ENCODE measurements around the gene IL17B. TPM values are rescaled to one million over a fixed set of nuclear protein-coding genes. Genes with fewer than 3 reads are reported as not detected.

Gene IL17B
- total RNA-seq, 1 experiment from 2014 or later: not detected

DNA sequence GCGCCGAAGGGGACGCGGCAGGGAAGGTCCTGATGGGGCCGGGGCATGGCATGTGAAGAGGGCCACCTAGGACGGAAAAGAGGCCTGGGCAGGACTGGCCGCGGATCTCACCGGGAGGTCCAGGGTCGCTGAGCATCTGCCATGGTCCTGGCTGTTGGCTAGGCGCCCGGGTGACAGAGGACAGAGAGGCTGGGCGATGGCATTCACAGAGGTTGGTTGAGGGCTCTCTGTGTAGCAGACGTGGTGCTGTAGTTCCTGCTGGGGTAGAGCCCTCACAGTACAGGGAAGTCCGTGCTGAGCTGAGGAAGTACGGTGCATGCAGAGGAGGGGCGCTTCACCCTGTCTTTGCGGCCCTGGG, 20.8 kb downstream of the IL17B start:
- H3K4me1 Mint-ChIP-seq: peaks cover 16% of the 10 kb centered on the region
- peaks cover 3% of the 10 kb centered on the region; the same call in 1 of the 2 replicates for H3K27me3 Mint-ChIP-seq (ENCODE audit: low read depth)
- peak overlapping the region; percentile 87 for H3K4me3 Mint-ChIP-seq
- peaks cover 14% of the 10 kb centered on the region for H3K36me3 Mint-ChIP-seq
- H3K9me3 Mint-ChIP-seq: no peaks in the 10 kb centered on the region
- ATAC-seq (no peak; the same call in 1 of the 2 replicates), DNase-seq (ENCODE audit: low spot score) (no peak)
- ChIA-PET CTCF (interaction anchor here (0.8 to 4.0 kb wide), 20 partner anchors 9 to 261 kb away, joined by 3 to 57 read pairs (median 6); partner anchors contain the start of genes CSNK1A1, GRPEL2 and IL17B), POLR2A (interaction anchor here (0.9 to 1.5 kb wide), 3 partner anchors 9 to 240 kb away, joined by 3 to 16 read pairs (median 5); partner anchors contain the start of gene GRPEL2)
- H3K27ac Mint-ChIP-seq: no peak overlapping the region
- TF ChIP-seq, protein P1, sequence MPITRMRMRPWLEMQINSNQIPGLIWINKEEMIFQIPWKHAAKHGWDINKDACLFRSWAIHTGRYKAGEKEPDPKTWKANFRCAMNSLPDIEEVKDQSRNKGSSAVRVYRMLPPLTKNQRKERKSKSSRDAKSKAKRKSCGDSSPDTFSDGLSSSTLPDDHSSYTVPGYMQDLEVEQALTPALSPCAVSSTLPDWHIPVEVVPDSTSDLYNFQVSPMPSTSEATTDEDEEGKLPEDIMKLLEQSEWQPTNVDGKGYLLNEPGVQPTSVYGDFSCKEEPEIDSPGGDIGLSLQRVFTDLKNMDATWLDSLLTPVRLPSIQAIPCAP (CRISPR knock-in tag; IDR thresholded peaks at IDR 0.05): no peak
- peak; percentile 10; the same call in 1 of the 2 replicates for TF ChIP-seq ZNF317 (CRISPR knock-in tag; IDR thresholded peaks at IDR 0.05; ENCODE audit: borderline replicate concordance, low read depth)
- TF ChIP-seq IRF2 (CRISPR knock-in tag; IDR thresholded peaks at IDR 0.05; ENCODE audit: borderline replicate concordance, low read depth): no peak
- TF ChIP-seq, protein P2, sequence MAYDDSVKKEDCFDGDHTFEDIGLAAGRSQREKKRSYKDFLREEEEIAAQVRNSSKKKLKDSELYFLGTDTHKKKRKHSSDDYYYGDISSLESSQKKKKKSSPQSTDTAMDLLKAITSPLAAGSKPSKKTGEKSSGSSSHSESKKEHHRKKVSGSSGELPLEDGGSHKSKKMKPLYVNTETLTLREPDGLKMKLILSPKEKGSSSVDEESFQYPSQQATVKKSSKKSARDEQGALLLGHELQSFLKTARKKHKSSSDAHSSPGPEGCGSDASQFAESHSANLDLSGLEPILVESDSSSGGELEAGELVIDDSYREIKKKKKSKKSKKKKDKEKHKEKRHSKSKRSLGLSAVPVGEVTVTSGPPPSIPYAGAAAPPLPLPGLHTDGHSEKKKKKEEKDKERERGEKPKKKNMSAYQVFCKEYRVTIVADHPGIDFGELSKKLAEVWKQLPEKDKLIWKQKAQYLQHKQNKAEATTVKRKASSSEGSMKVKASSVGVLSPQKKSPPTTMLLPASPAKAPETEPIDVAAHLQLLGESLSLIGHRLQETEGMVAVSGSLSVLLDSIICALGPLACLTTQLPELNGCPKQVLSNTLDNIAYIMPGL (CRISPR knock-in tag; IDR thresholded peaks at IDR 0.05): peak; percentile 16; the same call in 1 of the 2 replicates

DNA sequence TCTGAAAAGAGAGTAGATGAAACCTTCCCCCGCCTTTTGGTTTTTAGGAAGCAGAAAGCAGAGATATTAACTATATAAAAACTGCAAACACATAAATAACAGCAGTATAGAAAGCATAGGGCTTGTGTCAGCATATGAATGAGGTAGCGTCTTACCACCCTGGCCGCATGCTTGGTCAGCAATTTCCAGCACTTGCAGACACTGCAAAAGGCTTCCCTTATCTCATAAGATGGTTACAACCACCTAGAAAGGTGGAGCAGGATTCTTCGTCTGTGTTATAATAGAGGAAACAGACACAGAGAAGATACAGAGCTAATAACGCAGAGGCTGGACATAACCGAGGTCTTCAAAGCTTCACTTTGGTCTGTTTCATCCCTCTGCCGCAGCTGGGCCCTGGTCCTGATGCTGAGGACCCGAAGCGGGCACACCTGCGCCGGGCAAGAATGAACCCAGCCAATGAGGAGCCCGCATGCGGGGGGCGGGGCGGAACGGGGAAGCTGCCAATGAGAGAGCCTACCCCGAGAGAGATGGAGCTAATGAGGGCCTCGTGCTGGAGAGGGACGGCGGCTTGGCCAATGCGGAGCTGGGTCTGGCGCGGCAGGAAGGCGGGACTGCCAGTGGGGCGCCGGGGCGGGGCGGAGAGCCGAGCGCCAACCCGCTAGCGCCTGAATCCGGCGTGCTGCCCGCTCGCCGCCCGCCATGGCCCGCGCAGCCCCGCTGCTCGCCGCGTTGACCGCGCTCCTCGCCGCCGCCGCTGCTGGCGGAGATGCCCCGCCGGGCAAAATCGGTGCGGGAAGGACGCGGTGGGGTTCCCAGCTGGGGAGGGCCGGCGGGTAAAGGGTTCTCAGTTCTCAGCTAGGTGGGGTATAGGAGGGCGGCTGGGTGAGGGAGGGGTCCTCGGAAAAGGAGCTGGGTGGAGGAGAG, 21.5 kb downstream of the IL17B start, which contains the start of gene PCYOX1L:
Gene PCYOX1L (plus strand): TSS at position 677 of the 924 bp plus-strand sequence. CDS start 23 bp downstream, at position 700.
- Mint-ChIP-seq H3K27ac (no peak within 1 kb of the TSS), H3K4me1 (peaks cover 16% of the 10 kb centered on the region), H3K36me3 (peaks cover 17% of the 10 kb centered on the region), H3K9me3 (no peaks in the 10 kb centered on the region), H3K4me3 (peak within 1 kb of the TSS; percentile 87), H3K27me3 (ENCODE audit: low read depth) (peaks cover 3% of the 10 kb centered on the region; the same call in 1 of the 2 replicates)
- POLR2A ChIA-PET: interaction anchor here (0.9 to 1.5 kb wide), 3 partner anchors 10 to 241 kb away, joined by 3 to 16 read pairs (median 5); partner anchors contain the start of gene GRPEL2
- DNase-seq (ENCODE audit: low spot score) (peak; percentile 99), ATAC-seq (peak; percentile 100)
- CTCF ChIA-PET: interaction anchor here (0.8 to 4.0 kb wide), 20 partner anchors 10 to 261 kb away, joined by 3 to 57 read pairs (median 6); partner anchors contain the start of genes CSNK1A1, GRPEL2 and IL17B
- TF ChIP-seq, protein P3, sequence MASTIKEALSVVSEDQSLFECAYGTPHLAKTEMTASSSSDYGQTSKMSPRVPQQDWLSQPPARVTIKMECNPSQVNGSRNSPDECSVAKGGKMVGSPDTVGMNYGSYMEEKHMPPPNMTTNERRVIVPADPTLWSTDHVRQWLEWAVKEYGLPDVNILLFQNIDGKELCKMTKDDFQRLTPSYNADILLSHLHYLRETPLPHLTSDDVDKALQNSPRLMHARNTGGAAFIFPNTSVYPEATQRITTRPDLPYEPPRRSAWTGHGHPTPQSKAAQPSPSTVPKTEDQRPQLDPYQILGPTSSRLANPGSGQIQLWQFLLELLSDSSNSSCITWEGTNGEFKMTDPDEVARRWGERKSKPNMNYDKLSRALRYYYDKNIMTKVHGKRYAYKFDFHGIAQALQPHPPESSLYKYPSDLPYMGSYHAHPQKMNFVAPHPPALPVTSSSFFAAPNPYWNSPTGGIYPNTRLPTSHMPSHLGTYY (CRISPR knock-in tag; IDR thresholded peaks at IDR 0.05): no peak
- TF ChIP-seq, protein P4, sequence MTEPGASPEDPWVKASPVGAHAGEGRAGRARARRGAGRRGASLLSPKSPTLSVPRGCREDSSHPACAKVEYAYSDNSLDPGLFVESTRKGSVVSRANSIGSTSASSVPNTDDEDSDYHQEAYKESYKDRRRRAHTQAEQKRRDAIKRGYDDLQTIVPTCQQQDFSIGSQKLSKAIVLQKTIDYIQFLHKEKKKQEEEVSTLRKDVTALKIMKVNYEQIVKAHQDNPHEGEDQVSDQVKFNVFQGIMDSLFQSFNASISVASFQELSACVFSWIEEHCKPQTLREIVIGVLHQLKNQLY (CRISPR knock-in tag; IDR thresholded peaks at IDR 0.05): no peak
- TF ChIP-seq TEAD4 (CRISPR knock-in tag; IDR thresholded peaks at IDR 0.05): no peak
- TF ChIP-seq SP1 (CRISPR knock-in tag; conservative IDR thresholded peaks at IDR 0.05): peak; percentile 91
- TF ChIP-seq, protein P5, sequence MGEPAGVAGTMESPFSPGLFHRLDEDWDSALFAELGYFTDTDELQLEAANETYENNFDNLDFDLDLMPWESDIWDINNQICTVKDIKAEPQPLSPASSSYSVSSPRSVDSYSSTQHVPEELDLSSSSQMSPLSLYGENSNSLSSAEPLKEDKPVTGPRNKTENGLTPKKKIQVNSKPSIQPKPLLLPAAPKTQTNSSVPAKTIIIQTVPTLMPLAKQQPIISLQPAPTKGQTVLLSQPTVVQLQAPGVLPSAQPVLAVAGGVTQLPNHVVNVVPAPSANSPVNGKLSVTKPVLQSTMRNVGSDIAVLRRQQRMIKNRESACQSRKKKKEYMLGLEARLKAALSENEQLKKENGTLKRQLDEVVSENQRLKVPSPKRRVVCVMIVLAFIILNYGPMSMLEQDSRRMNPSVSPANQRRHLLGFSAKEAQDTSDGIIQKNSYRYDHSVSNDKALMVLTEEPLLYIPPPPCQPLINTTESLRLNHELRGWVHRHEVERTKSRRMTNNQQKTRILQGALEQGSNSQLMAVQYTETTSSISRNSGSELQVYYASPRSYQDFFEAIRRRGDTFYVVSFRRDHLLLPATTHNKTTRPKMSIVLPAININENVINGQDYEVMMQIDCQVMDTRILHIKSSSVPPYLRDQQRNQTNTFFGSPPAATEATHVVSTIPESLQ (CRISPR knock-in tag; IDR thresholded peaks at IDR 0.05): no peak
- TF ChIP-seq TP53 (CRISPR knock-in tag; IDR thresholded peaks at IDR 0.05): peak; percentile 90; the same call in 1 of the 2 replicates
- TF ChIP-seq GRHL2 (CRISPR knock-in tag; IDR thresholded peaks at IDR 0.05; ENCODE audit: insufficient replicate concordance, severe bottlenecking): no peak
- 0 out of 2 replicates have a peak, but pooled peaks have one; percentile 8 for TF ChIP-seq GABPB1 (CRISPR knock-in tag; IDR thresholded peaks at IDR 0.05)
- TF ChIP-seq, protein P6, sequence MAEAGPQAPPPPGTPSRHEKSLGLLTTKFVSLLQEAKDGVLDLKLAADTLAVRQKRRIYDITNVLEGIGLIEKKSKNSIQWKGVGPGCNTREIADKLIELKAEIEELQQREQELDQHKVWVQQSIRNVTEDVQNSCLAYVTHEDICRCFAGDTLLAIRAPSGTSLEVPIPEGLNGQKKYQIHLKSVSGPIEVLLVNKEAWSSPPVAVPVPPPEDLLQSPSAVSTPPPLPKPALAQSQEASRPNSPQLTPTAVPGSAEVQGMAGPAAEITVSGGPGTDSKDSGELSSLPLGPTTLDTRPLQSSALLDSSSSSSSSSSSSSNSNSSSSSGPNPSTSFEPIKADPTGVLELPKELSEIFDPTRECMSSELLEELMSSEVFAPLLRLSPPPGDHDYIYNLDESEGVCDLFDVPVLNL (CRISPR knock-in tag; IDR thresholded peaks at IDR 0.05; ENCODE audit: borderline replicate concordance, low read depth): no peak
- TF ChIP-seq ZNF138 (CRISPR knock-in tag; conservative IDR thresholded peaks at IDR 0.05): no peak
- TF ChIP-seq, protein P7, sequence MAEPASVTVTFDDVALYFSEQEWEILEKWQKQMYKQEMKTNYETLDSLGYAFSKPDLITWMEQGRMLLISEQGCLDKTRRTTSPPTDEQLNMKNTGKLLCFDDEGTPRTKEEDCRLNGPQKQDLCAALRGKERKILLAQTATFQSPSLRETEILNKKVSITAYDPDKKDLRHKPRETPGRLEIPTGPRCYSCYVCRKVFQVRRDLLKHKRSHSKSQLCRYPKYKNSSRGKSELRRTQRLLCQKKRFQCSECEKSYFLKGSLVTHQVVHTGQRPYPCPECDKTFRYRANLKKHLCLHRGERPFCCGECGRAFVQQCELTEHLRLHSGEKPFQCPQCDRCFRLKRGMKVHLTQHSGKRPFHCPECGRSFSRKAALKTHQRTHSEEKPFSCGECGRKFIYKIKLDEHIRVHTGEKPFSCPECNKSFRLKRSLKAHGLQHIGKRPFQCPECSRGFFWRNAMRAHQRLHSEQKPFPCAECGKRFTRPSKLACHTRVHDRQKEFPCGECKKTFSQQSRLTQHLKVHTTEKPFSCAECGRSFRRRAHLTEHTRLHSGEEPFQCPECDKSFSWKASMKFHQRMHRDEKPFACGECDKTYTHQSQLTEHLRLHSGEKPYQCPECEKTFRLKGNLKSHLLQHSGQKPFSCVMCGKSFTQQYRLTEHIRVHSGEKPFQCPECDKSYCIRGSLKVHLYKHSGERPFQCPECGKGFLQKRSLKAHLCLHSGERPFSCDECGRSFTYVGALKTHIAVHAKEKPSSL (CRISPR knock-in tag; conservative IDR thresholded peaks at IDR 0.05): no peak
- no peak; the same call in none of the 2 replicates for TF ChIP-seq TEAD1 (CRISPR knock-in tag; IDR thresholded peaks at IDR 0.05)
- TF ChIP-seq NFATC4 (CRISPR knock-in tag; IDR thresholded peaks at IDR 0.05): no peak
- 0 out of 2 replicates have a peak, but pooled peaks have one; percentile 35 for TF ChIP-seq NR3C1 (CRISPR knock-in tag; conservative IDR thresholded peaks at IDR 0.05; ENCODE audit: low read depth)
- TF ChIP-seq, protein P8, sequence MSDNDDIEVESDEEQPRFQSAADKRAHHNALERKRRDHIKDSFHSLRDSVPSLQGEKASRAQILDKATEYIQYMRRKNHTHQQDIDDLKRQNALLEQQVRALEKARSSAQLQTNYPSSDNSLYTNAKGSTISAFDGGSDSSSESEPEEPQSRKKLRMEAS (CRISPR knock-in tag; IDR thresholded peaks at IDR 0.05): peak; percentile 45; the same call in 1 of the 2 replicates
- peak; percentile 33; the same call in 1 of the 2 replicates for TF ChIP-seq ZNF317 (CRISPR knock-in tag; IDR thresholded peaks at IDR 0.05; ENCODE audit: borderline replicate concordance, low read depth)
